KBM-7 (cell line): Measurements from ENCODE around the gene DST.

Experiments used
- DNase-seq: peaks from one replicate; pipeline ENCODE4 v3.0.0-alpha.2; 2015
- in situ Hi-C: fragments of 300-500 bp; cut with MboI; formaldehyde crosslinking; loops from 2 replicates; pipeline ENCODE4 v1.14.3; 2020; ENCODE audit warnings: low sequenced_read_pairs, low pct_unique_long_range_greater_than_20kb, mixed read lengths

The DST gene

GRCh38 chr6:56432194-56432593, 210.5 kb downstream of the DST start:
- DNase-seq = no peak
- in situ Hi-C loops = no loop called here

- no peak for DNase-seq
- in situ Hi-C loops = no loop called here
These were observed 211.8 kb downstream of the DST start for GRCh38 chr6:56430629-56431600.

GRCh38 chr6:56424542-56425083, 218.1 kb downstream of the DST start:
- in situ Hi-C loops = no loop called here
- DNase-seq = no peak

GRCh38 chr6:56424064-56424463, 218.6 kb downstream of the DST start:
- DNase-seq = no peak

GRCh38 chr6:56420296-56420695, 222.4 kb downstream of the DST start:
- in situ Hi-C loops = no loop called here
- no peak for DNase-seq

More at GRCh38 chr6:56424064-56424463, 218.6 kb downstream of the DST start:
- in situ Hi-C loops = no loop called here

- in situ Hi-C loops = no loop called here
- no peak for DNase-seq
These were observed 223.5 kb downstream of the DST start for GRCh38 chr6:56419191-56419590.

GRCh38 chr6:56417823-56418222, 224.9 kb downstream of the DST start:
- in situ Hi-C loops = no loop called here
- no peak for DNase-seq

GRCh38 chr6:56416247-56416646, 226.4 kb downstream of the DST start:
- no peak for DNase-seq
- in situ Hi-C loops = no loop called here

GRCh38 chr6:56408976-56409375, 233.7 kb downstream of the DST start:
- in situ Hi-C loops = no loop called here

More at GRCh38 chr6:56408976-56409375, 233.7 kb downstream of the DST start:
- no peak for DNase-seq
